Sigmoid colon (tissue), 4 donors: Measurements from ENCODE around the gene KIAA0040.

Source experiments
- EP300 ChIP-seq, 4 donors: sonication (generic); formaldehyde crosslinking; IDR thresholded peaks; one replicate each; pipeline ENCODE4 v1.6.1; 2017; ENCODE audit warnings: antibody characterized with exemption in 4 of 4
- POLR2A ChIP-seq, 2 donors: fragments of 450-650 bp; IDR thresholded peaks; one replicate each; pipeline ENCODE4 v1.6.1; 2016; ENCODE audit warnings: antibody characterized with exemption in 2 of 2, mild to moderate bottlenecking in 2 of 2, moderate library complexity in 2 of 2
- POLR2AphosphoS5 ChIP-seq, 4 donors: sonication (generic); formaldehyde crosslinking; IDR thresholded peaks; one replicate each; pipeline ENCODE4 v1.6.1; 2017; ENCODE audit warnings: antibody characterized with exemption in 4 of 4
- TF ChIP-seq, protein P1 (sequence below), 4 experiments: fragments of 450-650 bp in 3 of 4; fragments of 200-600 bp in 1 of 4; IDR thresholded peaks; one replicate each; pipeline ENCODE4 v1.5.1; 2016 to 2019; ENCODE audit warnings: antibody characterized with exemption in 4 of 4, mild to moderate bottlenecking in 3 of 4, moderate library complexity in 2 of 4

DNA sequence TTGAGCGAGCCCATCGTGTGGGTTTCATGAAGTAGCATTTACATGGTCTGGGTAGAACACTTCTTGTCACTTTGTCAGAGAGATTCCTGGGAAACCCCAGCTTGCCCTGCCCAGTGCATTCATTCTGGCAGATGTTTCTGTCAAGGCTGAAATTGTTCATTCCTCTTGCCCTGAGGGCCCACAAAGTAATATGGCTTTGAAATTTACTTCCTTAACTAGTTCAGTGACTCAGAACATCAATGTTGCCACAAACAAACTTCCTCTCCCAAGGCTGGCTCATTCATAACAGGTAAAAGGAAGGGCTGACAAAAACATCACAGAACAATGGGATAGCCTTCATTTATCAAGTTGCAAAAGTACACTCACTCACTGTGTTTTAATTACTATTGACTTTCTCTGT lies 5.0 kb upstream of the KIAA0040 start:
- no peak for TF ChIP-seq POLR2A (IDR thresholded peaks at IDR 0.05)
- TF ChIP-seq, protein P1, sequence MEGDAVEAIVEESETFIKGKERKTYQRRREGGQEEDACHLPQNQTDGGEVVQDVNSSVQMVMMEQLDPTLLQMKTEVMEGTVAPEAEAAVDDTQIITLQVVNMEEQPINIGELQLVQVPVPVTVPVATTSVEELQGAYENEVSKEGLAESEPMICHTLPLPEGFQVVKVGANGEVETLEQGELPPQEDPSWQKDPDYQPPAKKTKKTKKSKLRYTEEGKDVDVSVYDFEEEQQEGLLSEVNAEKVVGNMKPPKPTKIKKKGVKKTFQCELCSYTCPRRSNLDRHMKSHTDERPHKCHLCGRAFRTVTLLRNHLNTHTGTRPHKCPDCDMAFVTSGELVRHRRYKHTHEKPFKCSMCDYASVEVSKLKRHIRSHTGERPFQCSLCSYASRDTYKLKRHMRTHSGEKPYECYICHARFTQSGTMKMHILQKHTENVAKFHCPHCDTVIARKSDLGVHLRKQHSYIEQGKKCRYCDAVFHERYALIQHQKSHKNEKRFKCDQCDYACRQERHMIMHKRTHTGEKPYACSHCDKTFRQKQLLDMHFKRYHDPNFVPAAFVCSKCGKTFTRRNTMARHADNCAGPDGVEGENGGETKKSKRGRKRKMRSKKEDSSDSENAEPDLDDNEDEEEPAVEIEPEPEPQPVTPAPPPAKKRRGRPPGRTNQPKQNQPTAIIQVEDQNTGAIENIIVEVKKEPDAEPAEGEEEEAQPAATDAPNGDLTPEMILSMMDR (IDR thresholded peaks at IDR 0.05) = no peak
- no peak for TF ChIP-seq EP300 (IDR thresholded peaks at IDR 0.05)
- no peak for TF ChIP-seq POLR2AphosphoS5 (IDR thresholded peaks at IDR 0.05)
